ENCODE data around the gene PTPRD. TPM values are rescaled to one million over a fixed set of nuclear protein-coding genes. Genes with fewer than 3 reads are reported as not detected.

PTPRD gene
- total RNA-seq, 1 experiment from 2014 or later, result 0.02 TPM

- ChIA-PET CTCF (no interaction called here), RAD21 (ENCODE audit: low non-redundant PET in 1 of 2, low total read pairs in 2 of 2, uncharacterized antibody in 2 of 2, unreplicated experiment in 2 of 2) (no interaction called here), POLR2A (no interaction called here)
- no peaks in the 10 kb centered on the region for H4K20me1 ChIP-seq (ENCODE audit: insufficient read depth)
- intact Hi-C loops (cut with micrococcal nuclease), result no loop called here
- BruUV-seq (replicated peaks), result no TSS peak
- H3K9me2 ChIP-seq (ENCODE audit: insufficient read depth), result no peaks in the 10 kb centered on the region
- no peak overlapping the region for H3K4me3 ChIP-seq (replicated peaks in 1 of 2; ENCODE audit: low read depth in 1 of 2, low read length in 2 of 2)
- H3K9me3 ChIP-seq (ENCODE audit: control insufficient read depth in 1 of 2, insufficient read depth in 1 of 2, low read depth in 1 of 2, low read length in 2 of 2), result peaks cover 13 to 22% of the 10 kb centered on the region in 2 experiments; a peak in 2 of 4 replicates
- H3K79me2 ChIP-seq (ENCODE audit: insufficient read depth, low read length), result no peaks in the 10 kb centered on the region
- H3K27me3 ChIP-seq (ENCODE audit: insufficient read depth, low read length), result no peaks in the 10 kb centered on the region
- DNase-seq (ENCODE audit: low read depth, low spot score), result no peak
- H3K27ac ChIP-seq (ENCODE audit: low read depth, low read length), result no peak overlapping the region
- no peaks in the 10 kb centered on the region for H3K4me1 ChIP-seq (ENCODE audit: control insufficient read depth in 1 of 2, insufficient read depth in 2 of 2, low read length in 2 of 2)
- no peak for ATAC-seq
- H3K36me3 ChIP-seq (ENCODE audit: control insufficient read depth in 1 of 2, insufficient read depth in 2 of 2, low read length in 2 of 2), result no peaks in the 10 kb centered on the region
- H3K4me2 ChIP-seq (ENCODE audit: low read length), result no peak overlapping the region
- H3K9ac ChIP-seq (ENCODE audit: low read length), result no peak overlapping the region
- TF ChIP-seq, protein P1, sequence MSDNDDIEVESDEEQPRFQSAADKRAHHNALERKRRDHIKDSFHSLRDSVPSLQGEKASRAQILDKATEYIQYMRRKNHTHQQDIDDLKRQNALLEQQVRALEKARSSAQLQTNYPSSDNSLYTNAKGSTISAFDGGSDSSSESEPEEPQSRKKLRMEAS (IDR thresholded peaks at IDR 0.05), result no peak
- TF ChIP-seq EZH2 (IDR thresholded peaks at IDR 0.05), result no peak
- no peak for TF ChIP-seq POLR2AphosphoS5 (IDR thresholded peaks at IDR 0.05; ENCODE audit: low read depth, low read length)
- TF ChIP-seq, protein P2, sequence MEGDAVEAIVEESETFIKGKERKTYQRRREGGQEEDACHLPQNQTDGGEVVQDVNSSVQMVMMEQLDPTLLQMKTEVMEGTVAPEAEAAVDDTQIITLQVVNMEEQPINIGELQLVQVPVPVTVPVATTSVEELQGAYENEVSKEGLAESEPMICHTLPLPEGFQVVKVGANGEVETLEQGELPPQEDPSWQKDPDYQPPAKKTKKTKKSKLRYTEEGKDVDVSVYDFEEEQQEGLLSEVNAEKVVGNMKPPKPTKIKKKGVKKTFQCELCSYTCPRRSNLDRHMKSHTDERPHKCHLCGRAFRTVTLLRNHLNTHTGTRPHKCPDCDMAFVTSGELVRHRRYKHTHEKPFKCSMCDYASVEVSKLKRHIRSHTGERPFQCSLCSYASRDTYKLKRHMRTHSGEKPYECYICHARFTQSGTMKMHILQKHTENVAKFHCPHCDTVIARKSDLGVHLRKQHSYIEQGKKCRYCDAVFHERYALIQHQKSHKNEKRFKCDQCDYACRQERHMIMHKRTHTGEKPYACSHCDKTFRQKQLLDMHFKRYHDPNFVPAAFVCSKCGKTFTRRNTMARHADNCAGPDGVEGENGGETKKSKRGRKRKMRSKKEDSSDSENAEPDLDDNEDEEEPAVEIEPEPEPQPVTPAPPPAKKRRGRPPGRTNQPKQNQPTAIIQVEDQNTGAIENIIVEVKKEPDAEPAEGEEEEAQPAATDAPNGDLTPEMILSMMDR (IDR thresholded peaks at IDR 0.05 in 2 of 3, conservative IDR thresholded peaks at IDR 0.05 in 1 of 3; ENCODE audit: borderline replicate concordance in 1 of 3, insufficient read depth in 1 of 3, low read depth in 2 of 3, low read length in 2 of 3), result no peak
- H2AFZ ChIP-seq (ENCODE audit: low read depth, low read length, poor library complexity, severe bottlenecking), result no peak overlapping the region
Measured at GRCh38 chr9:8474937-8475336, 2137.9 kb downstream of the PTPRD start.

DNA sequence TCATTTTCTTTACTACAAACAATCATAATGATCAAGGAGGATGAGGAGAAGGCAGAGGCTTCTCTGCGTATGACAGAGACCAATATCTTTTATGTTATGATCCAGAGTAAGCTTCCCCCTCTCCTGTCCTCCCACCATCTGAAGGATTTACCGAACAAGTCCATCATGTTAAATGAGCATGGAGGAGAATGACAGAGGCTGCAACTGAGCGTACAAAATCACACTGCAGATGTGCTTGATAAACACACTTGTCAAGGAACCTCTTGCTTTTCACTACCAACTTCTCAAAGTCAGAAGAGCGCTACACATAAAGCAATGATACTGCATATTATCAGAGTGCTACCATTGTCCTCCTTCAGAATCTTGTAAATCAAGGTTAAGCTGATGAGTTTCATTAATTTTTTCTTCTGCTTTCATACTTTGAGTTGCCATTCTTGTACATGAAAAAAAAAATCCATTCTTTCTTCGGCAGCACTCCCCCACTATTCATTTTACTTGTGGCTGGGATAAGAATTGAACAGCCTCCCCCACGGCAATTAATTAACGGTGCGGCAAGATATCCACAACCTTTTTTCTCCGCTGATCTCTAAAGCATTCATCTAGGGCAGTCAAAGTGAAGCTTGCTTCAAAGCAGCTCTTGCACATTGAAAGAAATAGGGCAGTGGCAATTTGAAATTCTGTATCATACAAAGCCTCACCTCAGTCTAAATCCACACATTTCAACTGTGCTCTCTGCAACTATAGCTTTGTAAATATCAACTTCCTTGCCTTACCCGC lies 2139.4 kb downstream of the PTPRD start:
- Histone ChIP-seq H2AFZ (ENCODE audit: low read depth, low read length, poor library complexity, severe bottlenecking) (no peak overlapping the region), H3K9me3 (ENCODE audit: control insufficient read depth in 1 of 2, insufficient read depth in 1 of 2, low read depth in 1 of 2, low read length in 2 of 2) (peaks cover 9 to 25% of the 10 kb centered on the region in 2 experiments; a peak in 2 of 4 replicates)

More for the DNA sequence above, 2139.4 kb downstream of the PTPRD start:
- Histone ChIP-seq H3K4me3 (replicated peaks in 1 of 2; ENCODE audit: low read depth in 1 of 2, low read length in 2 of 2) (no peak overlapping the region), H3K36me3 (ENCODE audit: control insufficient read depth in 1 of 2, insufficient read depth in 2 of 2, low read length in 2 of 2) (no peaks in the 10 kb centered on the region), H3K27ac (ENCODE audit: low read depth, low read length) (no peak overlapping the region), H3K4me2 (ENCODE audit: low read length) (no peak overlapping the region), H3K9me2 (ENCODE audit: insufficient read depth) (no peaks in the 10 kb centered on the region), H3K79me2 (ENCODE audit: insufficient read depth, low read length) (no peaks in the 10 kb centered on the region), H3K9ac (ENCODE audit: low read length) (no peak overlapping the region), H3K4me1 (ENCODE audit: control insufficient read depth in 1 of 2, insufficient read depth in 2 of 2, low read length in 2 of 2) (no peaks in the 10 kb centered on the region), H3K27me3 (ENCODE audit: insufficient read depth, low read length) (no peaks in the 10 kb centered on the region), H4K20me1 (ENCODE audit: insufficient read depth) (no peaks in the 10 kb centered on the region)
- no peak for TF ChIP-seq CEBPB (IDR thresholded peaks at IDR 0.05; ENCODE audit: low read depth)
- TF ChIP-seq EGR1 (IDR thresholded peaks at IDR 0.05; ENCODE audit: low read depth), result no peak
- TF ChIP-seq POLR2AphosphoS5 (IDR thresholded peaks at IDR 0.05; ENCODE audit: low read depth, low read length), result no peak
- TF ChIP-seq JUND (IDR thresholded peaks at IDR 0.05), result no peak
- no peak for TF ChIP-seq RAD21 (IDR thresholded peaks at IDR 0.05; ENCODE audit: low read depth)
- no peak for DNase-seq (ENCODE audit: low read depth, low spot score)
- no TSS peak for BruUV-seq (replicated peaks)
- RAD21 ChIA-PET (ENCODE audit: low non-redundant PET in 1 of 2, low total read pairs in 2 of 2, uncharacterized antibody in 2 of 2, unreplicated experiment in 2 of 2), result no interaction called here
- POLR2A ChIA-PET, result no interaction called here
- ATAC-seq, result no peak
- CTCF ChIA-PET, result no interaction called here
- intact Hi-C loops (cut with micrococcal nuclease), result no loop called here
